ENCODE data around the gene ARHGAP24. TPM values are rescaled to one million over a fixed set of nuclear protein-coding genes. Genes with fewer than 3 reads are reported as not detected.
"Not testable (repeated sequence)": the region's sequence is repeated elsewhere in the genome, so short reads cannot be mapped to it uniquely, and the experiment has no call there.

Gene ARHGAP24
- total RNA-seq, 1 donor from 2014 or later: 124 TPM

DNA sequence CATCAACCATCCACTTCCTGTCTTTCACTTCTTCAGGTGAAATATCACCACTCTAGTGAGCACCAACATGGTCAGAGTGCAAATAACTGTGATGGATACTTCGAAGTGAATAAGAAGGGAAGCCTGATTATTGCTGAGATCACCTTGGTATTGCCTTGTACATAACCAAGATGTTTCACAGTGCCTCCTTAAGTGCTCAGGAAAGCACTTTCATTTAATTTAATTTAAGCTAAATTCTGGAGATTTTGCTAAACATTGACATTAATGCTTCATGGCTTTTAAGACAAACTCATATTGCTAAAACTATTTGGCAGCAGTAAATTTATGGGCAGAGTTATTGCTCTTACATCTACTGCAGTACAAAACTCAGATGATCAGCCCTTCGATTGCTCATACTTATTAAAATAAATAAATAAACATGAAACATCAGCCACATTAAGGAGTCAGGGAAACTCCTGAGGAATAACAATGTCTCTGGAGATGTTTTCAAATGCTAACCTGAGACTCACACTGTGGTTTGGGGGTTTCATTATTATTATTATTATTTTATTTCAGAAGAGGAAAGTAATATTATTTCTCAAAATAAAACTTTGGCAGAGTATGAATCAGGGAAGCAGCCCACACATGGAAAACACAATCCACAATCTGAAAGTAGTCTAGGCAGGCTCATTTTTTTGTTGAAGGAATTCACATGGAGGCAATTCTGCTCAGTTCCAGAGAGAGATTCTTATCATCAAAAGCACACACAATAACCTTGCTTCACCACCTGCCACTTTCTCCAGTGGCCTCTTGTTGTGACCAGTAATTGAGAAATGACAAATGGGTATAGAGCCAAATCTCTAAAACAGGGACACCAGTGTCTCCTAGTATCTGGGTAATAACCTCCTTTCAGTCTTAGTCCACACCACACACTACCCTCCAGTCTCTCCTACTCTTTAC is 540.7 kb downstream of the ARHGAP24 start:
- no peak for DNase-seq (ENCODE audit: low spot score)

- DNase-seq (ENCODE audit: low spot score): no peak
Measured at GRCh38 chr4:86019362-86019761, 544.4 kb downstream of the ARHGAP24 start.

DNA sequence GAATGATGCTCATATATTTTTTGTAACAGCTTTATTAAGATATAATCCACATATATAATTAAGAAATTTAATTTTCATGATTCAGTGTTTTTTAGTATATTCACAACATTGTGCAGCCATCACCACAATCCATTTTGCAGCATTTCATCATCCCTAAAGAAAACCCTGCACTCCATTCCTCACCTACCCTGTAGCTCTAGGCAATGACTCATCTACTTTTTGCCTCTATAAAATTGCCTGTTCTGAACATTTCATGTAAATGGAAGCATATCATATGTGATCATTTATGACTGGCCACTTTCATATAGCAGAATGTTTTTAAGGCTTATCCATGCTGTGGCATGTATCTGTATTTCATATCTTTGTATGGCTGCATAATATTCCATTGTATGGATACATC is 545.0 kb downstream of the ARHGAP24 start:
- DNase-seq (ENCODE audit: low spot score): no peak

DNA sequence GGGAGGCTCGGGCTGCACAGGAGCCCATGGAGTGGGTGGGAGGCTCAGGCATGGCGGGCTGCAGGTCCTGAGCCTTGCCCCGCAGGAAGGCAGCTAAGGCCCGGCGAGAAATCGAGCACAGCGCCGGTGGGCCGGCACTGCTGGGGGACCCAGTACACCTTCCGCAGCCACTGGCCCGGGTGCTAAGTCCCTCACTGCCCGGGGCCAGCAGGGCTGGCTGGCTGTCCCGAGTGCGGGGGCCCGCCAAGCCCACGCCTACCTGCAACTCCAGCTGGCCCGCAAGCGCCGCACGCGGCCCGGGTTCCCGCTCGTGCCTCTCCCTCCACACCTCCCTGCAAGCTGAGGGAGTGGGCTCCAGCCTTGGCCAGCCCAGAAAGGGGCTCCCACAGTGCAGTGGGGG is 546.7 kb downstream of the ARHGAP24 start:
- DNase-seq (ENCODE audit: low spot score): not testable (repeated sequence)

DNA sequence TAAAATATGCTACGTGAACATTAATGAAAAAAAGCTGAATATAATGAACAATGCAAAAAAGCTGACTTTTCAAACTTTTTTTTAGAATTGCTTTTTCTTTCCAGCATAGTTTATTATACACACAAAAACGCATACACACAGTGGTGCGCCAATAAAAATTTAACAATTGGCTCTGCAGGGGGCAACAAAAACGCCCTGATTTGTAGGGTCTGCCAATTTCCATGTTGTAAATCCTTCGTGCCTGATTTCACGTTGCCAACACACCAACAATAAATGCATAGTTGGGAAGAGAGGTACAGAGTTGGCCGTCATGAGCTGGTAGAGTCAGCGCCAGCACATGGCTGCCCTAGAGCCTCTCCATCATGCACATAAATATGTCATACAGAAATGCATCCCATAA is 551.8 kb downstream of the ARHGAP24 start:
- DNase-seq (ENCODE audit: low spot score): no peak

DNA sequence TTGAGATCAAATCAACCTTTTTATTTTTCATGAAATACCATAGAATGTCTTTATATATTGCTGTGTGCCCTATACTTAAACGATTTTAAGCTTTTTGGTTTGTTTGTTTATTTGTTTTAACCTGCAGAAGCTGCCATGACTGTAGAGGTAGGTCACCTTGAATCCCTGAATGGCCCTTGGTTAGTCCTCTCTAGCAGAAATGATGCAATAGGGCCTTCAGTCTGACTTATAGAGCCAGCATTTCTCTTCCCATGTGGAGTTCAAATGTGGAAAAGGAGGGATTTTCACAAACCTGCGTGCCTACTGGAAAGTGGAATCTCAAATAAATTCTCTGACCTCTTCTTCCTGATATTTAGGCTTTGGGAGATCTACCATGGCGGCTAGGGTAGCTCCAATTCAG is 557.0 kb downstream of the ARHGAP24 start:
- no peak for DNase-seq (ENCODE audit: low spot score)

DNA sequence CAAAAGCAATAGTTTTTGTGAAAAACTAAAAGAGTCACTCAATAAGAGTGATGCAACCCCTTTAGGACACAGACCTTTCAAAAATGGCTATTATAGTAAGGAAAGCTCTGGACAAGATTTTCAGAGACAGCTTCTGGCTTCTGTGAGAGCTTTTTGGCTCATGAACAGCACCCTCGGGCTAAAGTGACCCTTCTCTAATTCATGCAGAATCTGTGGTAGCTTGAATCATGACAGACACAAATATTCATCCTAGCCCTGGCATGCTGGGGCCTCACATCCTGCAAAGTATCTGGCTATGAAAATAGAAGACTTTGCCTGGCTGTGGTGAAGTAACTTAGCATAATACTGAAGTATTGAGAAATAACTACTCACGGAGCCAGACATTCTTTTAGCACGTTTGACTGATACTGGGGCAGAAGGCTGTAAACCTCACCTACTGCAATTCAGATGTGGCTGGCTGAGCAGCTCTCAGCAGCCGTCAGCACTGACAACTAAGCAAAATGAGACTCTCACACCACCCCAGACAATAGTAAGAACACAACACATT is 557.6 kb downstream of the ARHGAP24 start:
- peak; percentile 81 for DNase-seq (ENCODE audit: low spot score)

- DNase-seq (ENCODE audit: low spot score): peak; percentile 76
Measured at GRCh38 chr4:86033171-86033570, 558.2 kb downstream of the ARHGAP24 start.

DNA sequence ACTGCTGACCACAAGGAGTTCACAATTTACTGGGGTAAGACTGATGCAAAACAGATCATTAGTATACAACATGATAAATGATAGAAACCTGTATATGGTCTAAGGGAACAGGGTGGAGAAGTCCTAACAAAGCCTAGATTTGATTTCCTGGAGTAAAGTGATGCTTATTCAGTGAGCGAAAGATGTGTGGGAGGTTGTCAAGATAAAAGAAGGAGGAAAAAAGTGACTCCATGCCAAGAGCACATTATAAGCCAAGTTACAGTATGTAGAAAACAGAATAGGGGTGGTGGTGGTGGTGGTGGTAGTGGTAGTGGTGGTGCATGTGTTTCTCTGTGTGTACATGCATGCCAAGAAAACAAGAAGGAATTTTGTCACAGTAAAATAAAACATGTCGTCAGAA is 559.7 kb downstream of the ARHGAP24 start:
- DNase-seq (ENCODE audit: low spot score): no peak

- no peak for DNase-seq (ENCODE audit: low spot score)
Measured at GRCh38 chr4:86035688-86036087, 560.7 kb downstream of the ARHGAP24 start.

GRCh38 chr4:86036736-86037135 is 561.8 kb downstream of the ARHGAP24 start:
- no peak for DNase-seq (ENCODE audit: low spot score)

DNA sequence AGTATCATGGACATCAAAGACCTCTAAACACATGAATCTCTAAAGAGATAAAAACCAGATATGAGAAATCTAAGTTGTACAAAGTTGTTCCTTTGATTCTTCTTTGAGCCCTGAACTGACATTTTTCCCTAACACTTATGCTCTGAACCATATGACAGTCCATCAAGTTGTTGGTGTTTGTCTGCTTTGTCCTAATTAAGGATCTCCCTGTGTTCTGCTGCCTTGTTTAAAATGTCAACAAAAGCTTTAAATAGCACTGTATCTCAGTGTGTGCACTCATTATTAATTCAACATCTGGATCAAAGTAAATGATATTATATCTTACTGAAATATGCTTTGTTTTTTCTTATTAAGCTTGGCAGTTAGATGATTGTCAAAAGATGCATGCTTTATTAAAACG is 563.1 kb downstream of the ARHGAP24 start:
- peak; percentile 27 for DNase-seq (ENCODE audit: low spot score)

DNA sequence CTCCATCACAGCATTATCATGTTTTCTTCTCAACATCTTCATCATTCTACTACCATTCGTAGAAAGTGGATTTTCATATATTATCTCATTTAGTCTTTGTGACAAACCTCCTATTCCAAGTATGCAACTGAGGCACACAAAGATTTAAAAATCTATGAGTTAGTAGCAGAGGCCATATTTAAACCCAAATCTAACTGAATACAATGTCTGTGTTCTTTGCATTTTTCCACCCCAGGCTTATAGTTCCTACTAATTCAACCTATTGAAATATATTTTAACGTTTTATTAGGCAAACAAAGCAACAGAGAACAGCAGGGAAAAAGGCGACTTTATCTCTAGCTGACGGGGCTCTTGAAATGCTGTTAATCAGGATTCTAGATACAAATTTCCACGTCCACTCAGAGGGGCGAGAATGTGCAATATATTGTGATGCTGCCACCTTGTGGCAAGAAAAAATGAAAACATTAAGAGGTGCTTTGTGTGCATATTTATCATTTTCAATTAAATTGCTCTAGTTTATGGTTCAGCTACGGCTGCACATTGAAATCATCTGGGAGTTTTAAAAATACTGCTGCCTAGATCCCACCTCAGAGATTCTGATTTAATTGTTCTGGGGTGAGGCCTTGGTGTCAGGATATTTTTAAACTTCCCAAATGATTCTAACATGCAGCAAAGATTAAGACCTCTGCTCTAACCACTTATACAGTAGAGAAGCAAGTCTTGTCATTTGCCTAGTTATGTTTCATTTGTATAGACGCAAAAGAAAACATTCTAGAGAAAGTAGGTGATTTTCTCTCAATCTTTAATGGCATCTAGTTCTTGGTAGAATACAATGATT is 569.0 kb downstream of the ARHGAP24 start:
- peak; percentile 82 for DNase-seq (ENCODE audit: low spot score)

GRCh38 chr4:86044593-86044985 is 569.6 kb downstream of the ARHGAP24 start:
- DNase-seq (ENCODE audit: low spot score): no peak

- DNase-seq (ENCODE audit: low spot score): no peak
Measured at GRCh38 chr4:86048426-86048825, 573.5 kb downstream of the ARHGAP24 start.

DNA sequence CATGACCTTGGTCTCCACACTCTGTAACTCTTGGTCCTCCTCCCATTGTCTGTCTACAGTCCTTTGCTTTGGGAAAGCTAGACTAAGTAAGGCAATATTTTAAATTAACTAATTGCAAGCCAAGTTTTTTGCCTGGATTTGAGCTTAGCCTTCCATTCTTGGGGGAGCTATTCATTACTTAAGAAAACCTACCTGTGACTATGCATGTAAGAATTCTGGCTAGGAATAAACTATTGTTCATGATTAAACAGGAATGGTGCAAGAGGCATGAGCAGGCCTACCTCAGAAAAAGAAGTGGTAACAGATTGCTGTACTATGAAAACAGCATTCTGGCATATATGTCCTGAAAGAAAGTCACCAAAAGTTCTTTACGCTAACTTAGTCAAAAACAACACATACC is 575.5 kb downstream of the ARHGAP24 start:
- DNase-seq (ENCODE audit: low spot score): no peak

Measured in umbilical cord (tissue), 2 donors.